Measurements from ENCODE around the gene COL4A6.

Gene COL4A6

DNA sequence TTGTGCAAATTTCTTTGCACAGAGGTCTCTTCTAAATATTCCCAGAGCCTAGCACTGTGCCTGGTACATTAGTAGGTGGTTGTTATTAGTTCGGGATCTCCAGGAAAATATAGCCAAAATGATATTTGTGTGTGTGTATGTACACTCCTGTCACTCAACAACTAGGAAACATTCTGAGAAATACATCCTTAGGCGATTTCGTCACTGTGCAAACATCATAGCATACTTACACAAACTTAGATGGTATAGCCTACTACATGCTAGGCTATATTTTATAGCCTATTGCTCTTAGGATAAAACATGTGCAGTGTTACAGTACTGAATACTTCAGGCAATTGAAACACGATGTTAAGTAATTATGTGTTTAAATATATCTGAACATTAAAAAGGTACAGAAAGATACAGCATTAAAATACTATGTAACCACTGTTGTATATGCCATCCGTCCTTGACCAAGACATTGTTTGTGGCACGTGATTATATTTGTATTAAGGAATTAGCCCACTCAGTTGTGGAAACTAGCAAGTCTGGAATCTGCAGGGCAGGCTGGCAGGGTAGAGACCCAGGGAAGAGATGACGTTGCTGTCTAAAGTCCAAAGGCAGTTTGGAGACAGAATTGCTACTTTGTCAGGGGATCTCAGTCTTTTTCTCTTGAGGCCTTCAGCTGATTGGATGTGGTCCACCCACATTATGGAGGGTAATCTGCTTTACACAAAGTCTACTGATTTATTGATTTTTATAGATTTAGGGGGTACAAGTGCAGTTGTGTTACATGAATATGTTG is 106.9 kb downstream of the COL4A6 start:
- no peak for DNase-seq (ENCODE audit: low read depth in 2 of 3, low spot score in 2 of 3)

DNA sequence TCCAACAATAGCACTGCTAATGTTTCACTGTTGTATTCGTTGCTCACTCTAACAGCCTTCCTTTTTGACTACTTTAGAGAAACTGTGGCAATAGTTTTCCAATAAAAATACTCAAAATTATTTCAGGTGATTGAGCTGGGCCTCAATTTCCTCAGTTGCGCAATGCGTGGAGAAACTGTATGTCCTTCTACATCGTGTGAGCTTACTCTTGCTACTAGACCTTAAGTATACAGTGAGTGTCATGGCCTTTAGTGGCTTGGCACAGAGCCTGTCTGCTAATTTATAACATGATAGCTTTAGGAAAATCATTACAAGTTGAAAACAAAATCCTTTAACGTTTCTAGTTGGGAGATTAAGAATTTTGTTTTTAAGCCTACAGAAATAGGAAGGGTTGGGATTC is 114.5 kb downstream of the COL4A6 start:
- DNase-seq (ENCODE audit: low read depth in 2 of 3, low spot score in 2 of 3), result no peak

DNA sequence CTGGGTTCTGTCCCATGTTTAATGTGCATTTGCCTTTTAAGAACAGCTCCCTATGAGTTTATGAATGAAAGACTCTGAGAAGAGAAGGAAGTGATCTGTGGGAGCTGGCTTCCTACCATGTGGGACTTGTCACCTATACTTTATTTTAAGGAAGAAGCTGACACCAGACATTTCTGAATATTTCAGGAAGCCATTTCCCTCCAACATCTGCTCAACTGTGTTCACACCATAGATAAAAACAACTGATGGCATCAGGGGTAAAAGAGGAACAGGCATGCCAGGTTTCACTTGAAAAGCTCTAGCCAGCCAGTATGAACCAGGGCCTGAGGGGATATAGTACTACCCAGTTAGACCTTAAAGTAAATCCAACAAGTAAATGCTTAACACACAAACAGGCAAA is 116.0 kb downstream of the COL4A6 start:
- no peak for DNase-seq (ENCODE audit: low read depth in 2 of 3, low spot score in 2 of 3)

DNA sequence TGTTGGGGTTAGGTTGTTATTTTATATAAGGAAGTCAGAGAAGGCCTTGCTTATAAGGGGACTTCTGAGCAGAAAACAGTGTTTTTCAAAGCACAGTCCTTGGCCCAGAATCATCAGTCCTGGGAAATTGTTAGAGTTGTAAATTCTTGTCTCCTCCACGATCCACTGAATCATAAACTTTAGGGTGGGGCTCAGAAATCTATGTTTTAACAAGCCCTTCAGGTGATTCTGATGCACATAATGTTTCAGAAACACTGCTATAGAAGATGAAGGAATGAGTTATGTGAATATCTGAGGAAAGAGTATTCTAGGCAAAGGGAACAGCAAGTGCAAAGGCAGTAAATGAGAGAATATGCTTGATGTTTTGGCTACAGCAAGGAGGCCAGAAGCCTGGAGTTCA is 121.8 kb downstream of the COL4A6 start:
- DNase-seq (ENCODE audit: low read depth in 2 of 3, low spot score in 2 of 3), result no peak

DNA sequence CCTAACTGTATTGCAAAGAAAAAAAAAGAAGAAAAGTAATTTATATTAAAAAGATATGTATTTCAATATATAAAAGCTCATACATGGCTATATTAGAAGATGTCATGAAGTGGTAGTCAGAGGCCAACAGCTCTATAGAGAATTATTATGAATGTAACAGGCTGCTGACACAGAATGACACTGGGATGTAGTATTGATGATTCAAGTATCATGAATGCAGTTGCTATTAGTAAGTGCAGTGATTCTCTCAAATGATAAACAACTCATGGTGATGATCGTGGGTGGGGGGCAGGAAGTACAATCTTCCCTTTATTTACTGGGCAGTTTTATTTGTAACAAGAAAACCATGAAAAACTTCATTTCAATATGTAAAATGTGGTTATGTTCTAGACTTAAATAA is 124.6 kb downstream of the COL4A6 start:
- DNase-seq (ENCODE audit: low read depth in 2 of 3, low spot score in 2 of 3), result no peak

DNA sequence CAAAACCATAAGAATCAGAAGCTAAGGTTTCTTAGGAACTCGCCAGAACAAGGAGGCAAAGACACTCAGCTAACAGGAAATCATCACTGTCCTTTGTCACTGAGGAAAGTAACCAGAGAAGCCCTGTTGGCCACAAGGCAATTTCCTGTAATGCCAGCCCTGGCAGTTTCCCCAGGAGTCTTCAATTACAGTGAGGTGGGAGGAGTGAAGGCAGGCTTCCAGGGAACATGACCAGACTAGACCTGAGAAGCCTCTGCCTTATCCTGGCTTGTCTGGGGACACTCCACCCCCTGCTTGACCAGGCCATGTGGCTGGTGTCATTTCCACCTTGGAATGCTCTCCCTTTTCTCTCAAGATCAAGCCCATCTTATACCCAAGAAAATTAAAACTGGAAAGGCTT is 125.3 kb downstream of the COL4A6 start:
- no peak for DNase-seq (ENCODE audit: low read depth in 2 of 3, low spot score in 2 of 3)

DNA sequence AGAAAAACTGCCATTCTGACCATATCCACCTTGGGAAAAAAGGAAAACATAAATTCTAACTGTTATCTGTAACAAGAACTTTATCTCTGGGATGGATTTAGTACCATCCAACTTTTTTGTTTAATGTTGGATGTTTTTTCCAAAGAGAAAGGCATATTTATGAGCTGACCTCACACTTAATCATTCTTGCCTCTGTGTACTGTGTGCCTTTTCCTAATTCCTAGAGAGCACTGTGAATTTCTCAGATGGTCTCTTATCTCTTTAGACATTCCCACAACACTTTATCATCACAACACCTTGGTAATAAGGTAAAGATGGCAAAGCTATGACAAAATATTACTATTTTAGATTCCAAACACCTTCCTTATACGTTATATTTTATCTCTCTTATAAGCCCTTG is 126.2 kb downstream of the COL4A6 start:
- no peak for DNase-seq (ENCODE audit: low read depth in 2 of 3, low spot score in 2 of 3)

DNA sequence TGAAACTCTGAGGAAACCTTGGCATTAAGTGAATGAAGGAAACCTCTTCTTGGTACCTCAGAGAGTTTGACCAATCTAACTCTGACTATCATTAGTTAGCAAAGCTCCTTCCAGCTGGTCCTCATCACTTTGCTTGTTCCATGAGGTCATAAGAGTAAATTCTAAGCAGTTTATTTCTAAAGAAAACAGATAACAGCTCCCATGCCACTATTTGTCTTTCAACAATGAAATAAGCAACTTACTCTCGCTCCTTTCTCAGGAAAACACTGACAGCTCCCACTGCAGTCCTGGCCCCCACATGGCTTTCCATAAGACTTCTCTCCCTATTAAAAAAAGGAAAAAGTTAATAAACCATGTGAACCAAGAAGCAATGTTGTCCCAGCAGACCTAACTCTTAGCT is 127.7 kb downstream of the COL4A6 start:
- DNase-seq (ENCODE audit: low read depth in 2 of 3, low spot score in 2 of 3), result no peak

DNA sequence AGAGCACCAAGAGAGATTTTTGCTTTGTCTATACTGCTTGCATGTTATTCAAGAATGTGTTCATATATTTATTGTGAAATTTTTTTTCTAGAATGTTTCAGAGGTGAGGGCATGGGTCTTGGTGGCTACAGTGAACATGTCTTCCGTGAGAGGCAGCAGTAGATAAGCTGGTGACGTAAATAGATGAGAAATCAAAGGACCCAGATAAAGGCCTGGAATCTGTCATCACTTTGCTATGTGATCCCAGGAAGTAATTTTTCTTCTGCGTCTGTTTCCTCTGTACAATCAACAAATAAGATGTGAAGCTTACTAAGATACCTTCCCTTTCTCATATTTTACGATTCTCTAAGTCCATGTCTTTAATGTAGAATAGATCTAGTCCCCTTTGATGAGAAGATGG is 129.1 kb downstream of the COL4A6 start:
- no peak for DNase-seq (ENCODE audit: low read depth in 2 of 3, low spot score in 2 of 3)

DNA sequence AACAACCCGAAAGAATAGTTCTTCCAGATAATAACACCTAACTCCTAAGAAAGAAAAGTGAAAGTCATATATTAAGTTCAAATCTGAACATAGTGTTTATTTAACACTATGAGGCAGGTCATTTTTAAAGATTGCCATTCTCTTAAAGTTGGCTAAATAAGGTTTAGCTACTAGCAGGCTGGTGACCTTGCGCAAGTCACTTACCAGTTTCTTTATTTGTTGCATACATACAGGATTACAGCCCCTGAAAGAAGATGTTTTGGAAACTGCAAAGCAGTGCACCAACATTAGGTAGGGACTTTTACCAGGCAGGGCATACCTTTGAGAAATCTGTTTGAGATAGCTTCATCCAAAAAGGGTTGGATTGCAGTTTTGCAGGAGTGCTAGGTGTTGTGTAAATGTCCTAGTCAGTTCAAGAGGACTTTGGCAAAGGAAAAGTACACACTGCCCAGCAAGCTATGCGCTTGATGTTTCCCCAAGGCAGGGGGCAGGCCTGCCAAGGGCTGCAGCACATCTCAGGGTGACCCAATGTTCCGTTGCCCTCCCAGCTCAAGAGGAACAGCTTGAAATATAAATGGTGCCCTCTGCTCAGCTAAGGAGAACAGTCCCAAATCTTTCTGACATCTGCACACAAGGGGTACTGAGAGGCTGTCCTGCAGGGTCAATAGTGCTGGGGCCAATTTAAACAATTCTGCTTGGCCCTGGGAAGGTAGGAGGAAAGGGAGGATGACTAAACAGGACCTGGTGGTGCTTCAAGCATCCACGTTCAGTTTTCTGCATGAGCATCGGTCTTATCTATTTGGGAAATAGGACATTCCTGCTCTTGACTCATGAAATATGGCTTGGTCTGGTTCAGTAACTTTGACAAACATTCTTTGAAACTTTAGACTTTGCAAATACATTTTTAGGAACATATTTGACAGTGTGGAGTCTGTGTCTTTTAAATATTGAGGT is 130.8 kb downstream of the COL4A6 start:
- DNase-seq (ENCODE audit: low read depth in 2 of 3, low spot score in 2 of 3), result no peak

DNA sequence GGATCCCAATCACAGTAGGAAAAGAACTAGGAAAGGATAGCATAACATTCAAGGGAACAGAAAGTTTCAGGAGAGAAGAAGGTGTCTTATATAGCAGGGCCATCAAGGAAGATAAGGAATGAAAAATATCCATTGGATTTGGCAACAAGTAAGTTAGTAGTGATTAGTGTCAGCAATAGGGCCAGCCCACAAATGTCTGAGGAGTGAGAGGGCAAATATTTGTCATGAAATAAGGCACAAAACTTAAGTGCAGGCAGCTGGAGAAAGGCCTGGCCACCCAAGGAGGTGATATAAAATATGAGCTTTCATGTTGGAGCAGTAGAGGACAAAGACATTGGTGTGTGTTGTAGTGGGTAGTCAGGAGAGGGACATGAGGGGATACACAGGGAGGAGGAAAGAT is 132.1 kb downstream of the COL4A6 start:
- no peak for DNase-seq (ENCODE audit: low read depth in 2 of 3, low spot score in 2 of 3)

DNA sequence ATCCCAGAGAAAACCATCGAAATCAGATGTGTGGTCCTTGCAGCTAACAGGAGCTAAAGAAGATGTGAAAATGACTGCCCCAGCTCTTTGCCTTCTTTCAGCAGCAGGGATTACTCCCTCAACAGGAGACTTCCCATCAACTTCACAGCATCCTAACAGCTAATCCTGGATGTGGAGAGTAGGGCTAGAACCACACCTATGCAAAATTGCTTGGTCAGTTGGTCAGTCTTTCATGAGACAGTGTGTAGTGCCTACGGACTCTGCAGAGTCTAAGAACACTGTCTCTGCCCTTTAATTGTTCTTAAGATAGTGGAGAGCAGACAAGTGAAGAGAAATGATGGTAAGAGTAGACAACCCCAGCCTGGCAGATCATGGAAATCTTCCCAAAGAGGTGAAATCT is 133.5 kb downstream of the COL4A6 start:
- no peak for DNase-seq (ENCODE audit: low read depth in 2 of 3, low spot score in 2 of 3)

DNA sequence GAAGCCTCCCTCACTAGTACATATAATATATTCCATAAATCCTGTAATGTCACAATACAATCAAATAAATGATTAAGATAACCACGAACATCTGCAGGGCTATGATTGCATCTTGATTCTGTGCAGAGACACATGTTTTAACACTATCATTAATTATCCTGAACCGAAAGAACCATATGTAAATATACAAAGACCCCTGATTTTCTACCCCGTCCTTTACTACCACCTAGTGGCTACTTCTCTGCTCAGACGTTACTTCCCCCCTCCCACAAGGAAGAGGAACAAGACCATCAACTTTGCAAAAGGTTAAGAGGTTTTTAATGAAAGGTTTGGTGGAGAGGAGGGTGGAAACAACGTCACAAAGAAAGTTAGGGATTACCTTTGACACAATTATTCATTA is 134.0 kb downstream of the COL4A6 start:
- DNase-seq (ENCODE audit: low read depth in 2 of 3, low spot score in 2 of 3), result no peak

DNA sequence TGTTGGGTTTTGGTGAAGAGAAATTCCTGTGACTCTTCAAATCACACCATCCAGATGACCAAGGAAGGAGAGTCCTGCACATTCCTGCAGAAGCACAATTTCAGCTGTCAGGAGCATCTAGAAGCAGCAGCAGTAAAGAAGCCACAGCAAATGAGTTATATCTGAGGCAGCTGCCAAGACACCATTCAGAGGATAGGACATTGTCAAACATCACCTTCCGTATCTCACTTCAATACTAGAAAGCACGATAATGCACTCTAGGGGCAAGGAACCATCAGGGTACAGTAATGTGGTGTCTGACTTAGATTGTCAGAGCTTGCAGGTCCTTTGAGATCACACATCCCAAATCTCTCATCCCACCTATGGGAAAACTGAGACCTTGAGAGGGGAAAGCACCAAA is 134.5 kb downstream of the COL4A6 start:
- DNase-seq (ENCODE audit: low read depth in 2 of 3, low spot score in 2 of 3), result no peak

DNA sequence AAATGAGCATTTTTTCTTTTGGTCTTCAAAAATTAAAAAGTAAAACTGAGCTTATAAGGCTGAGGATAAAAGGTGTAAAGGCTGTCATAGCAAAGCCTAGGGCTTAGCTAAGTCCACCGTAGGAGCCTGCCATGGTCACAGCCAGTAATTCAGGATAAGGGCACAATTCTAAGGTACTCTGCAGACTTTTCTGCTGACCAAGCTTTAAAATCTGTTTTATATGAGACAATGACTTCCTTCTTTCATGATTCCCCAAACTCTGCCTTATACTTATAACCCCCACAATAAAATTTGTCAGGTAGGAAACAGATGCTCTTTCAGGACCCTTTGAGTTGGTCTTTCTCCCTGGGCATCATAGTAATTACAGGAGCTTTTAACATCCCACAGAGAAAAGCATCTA is 138.5 kb downstream of the COL4A6 start:
- no peak for DNase-seq (ENCODE audit: low read depth in 2 of 3, low spot score in 2 of 3)

DNA sequence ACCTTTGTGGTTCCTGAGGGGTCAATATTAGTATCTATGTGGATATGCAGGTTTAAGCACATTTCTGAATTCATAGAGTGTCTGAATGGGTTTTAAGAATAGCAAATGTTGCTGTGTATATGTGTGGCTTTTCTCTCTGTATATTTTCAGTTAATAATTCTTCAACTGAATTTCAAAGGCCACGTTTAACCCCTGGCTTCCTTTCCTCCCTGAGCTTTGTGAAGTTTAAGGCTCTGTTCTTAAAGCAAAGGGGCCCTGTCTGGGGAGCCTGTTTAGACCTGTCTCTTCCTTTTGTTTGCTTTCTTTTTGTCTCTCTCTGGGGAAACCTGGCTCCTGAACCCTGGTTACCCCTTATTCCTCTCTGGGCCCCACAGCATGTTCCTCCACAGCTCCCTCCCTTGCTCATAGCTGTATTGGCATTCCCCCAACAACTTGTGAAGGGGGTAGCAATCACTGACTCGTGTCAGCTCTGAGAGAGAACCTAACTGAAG is 139.1 kb downstream of the COL4A6 start:
- DNase-seq (ENCODE audit: low read depth in 2 of 3, low spot score in 2 of 3), result no peak

DNA sequence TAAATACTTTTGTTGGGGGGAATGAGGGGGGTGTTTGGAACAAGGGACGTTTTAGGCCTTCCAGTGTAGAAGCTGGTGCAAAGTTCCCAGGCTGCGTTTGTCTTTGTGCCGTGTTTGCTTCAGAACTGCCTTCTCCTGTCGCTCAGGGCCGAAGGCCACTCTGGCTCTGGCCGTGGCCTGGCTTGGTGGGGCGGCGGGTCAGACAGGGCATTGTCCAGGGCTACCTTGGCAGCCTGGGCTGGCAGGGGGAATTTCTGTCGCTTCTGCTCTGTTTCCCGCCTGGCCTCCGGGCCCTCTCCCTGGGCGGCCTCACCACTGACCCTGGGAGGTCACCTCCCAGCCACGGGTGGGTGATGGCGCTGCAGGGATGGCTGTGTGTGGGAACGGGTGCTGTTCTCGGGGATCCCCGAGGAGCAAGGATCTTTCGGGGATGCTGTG is 140.0 kb downstream of the COL4A6 start:
- DNase-seq (ENCODE audit: low read depth in 2 of 3, low spot score in 2 of 3), result no peak

DNA sequence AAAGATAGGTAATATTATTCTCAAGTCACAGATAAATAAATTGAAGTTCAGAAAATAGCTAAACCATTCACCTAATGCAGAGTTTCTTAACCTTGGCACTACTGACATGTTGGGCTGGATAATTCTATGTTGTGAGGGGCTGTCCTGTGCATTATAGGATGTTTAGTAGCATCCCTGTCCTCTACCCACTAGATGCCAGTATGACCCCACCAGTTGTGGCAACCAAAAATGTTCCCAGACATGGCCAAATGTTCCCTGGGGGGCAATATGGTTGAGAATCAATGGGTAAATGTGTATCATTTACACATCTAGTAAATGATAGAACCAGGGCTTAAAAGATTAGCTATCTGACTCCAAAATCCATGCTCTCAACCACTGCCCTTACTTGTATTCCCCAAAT is 140.9 kb downstream of the COL4A6 start:
- no peak for DNase-seq (ENCODE audit: low read depth in 2 of 3, low spot score in 2 of 3)

DNA sequence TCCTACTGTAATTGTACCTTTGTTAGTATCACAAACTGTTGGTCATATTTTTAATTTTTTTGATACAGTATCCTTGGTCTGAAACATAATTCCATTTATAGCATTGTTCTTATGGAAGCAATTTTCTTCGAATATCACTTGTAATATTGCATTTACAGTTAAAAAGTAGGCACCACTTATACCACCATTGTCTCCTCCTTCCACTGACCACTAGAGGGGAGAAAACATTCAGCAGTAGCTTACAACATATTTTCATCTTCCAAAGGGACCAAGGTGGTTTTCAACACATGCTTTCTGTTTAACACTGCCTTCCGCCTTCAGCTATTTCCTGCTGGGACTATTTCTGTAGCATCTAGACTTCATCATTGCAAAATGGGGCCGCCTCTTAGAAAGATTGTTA is 146.2 kb downstream of the COL4A6 start:
- DNase-seq (ENCODE audit: low read depth in 2 of 3, low spot score in 2 of 3), result no peak

DNA sequence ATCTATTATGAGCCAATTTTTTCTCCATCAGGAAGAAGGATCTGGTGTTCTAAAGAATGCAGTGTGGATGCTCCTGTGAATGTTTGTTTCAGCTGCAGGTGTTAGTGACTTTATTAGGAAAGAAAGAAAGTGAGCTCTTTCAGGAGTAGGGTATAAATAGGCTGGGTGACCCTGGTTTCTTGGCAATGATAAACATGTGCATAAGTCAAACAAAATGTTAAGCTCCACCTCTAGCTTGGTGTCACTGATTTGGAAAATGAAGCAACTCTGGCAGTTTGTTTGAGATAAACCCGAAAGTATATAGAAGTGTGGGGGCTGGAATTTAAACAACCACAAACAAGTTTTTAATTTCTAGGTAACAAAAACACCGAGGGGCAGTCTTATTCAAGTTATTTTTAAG is 152.3 kb downstream of the COL4A6 start:
- no peak for DNase-seq (ENCODE audit: low read depth in 2 of 3, low spot score in 2 of 3)

DNA sequence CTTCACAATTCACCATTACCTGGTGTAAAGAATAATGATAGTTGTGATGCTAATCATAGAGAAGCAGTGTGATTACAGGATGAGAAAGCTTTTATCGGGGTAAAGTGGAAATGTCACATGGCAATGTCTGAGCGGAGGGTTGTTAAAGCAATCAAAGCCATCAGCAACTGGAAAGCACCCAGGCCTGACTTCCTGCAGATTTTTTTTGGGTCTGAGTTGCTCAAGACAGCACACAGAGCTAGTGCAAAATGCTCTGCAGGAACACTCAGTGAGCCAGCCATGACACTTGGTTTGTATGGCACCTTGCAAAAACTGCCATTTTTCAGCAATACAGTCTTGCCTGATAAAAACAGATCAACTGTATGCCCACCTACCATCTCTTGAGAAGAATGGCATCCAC is 152.9 kb downstream of the COL4A6 start:
- no peak for DNase-seq (ENCODE audit: low read depth in 2 of 3, low spot score in 2 of 3)

DNA sequence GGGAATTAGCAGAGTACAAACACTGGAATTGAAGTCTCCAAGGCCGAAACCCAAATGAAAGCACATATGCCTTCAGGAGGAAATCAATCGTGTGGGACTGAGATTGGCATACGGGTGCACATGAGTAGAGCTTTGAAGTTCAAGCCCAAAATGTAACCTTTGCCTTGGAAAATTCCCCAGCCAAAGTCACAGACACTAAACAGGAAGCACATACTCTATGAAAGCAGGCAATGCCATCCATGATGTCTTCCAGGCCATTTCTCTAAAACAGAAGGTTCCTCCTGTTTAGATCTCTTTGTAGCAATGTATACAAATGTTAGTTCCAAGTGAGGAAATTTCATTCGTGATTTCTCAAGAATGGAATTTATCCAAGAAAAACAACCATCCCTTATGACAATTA is 162.5 kb downstream of the COL4A6 start:
- no peak for DNase-seq (ENCODE audit: low read depth in 2 of 3, low spot score in 2 of 3)
